Panc1 (cell line): ENCODE results near the gene DCAF8L1. TPM values are rescaled to one million over a fixed set of nuclear protein-coding genes. Genes with fewer than 3 reads are reported as not detected.

ENCODE experiments used
- ATAC-seq: fragments of 200-7000 bp; cut with Tn5 transposase; 2 replicates; pipeline ENCODE4 v1.9.1; 2020; ENCODE audit warnings: mild to moderate bottlenecking, moderate library complexity
- BruUV-seq: library from RNA; stranded (reverse); fragments of 400-500 nt; replicated peaks from 2 replicates; lab custom pipeline; 2021; lab: Mats Ljungman, UMichigan
- CTCF ChIA-PET: fragments of 300-600 bp; sonication (Branson Sonifier 250); formaldehyde crosslinking; loops from one replicate; lab custom pipeline; 2022; ENCODE audit warnings: antibody characterized with exemption; lab: Charles Lee
- POLR2A ChIA-PET: fragments of 300-600 bp; sonication (Branson Sonifier 250); formaldehyde crosslinking; loops from one replicate; lab custom pipeline; 2022; ENCODE audit warnings: antibody characterized with exemption; lab: Charles Lee
- DNase-seq: peaks from one replicate; pipeline ENCODE4 v3.0.0-alpha.2; 2010; ENCODE audit warnings: low read depth, low spot score
- H3K27ac ChIP-seq: 2 replicates; pipeline ENCODE4 v1.5.1; 2011; ENCODE audit warnings: mild to moderate bottlenecking, low read length, inconsistent platforms
- H3K27me3 ChIP-seq: fragments of 200-500 bp; sonication (Bioruptor generic); 2 replicates; pipeline ENCODE4 v1.6.0; 2014; ENCODE audit warnings: low read length, inconsistent platforms; ENCODE audit not compliant: control insufficient read depth, insufficient read depth
- H3K36me3 ChIP-seq: fragments of 200-500 bp; sonication (Bioruptor generic); 2 replicates; pipeline ENCODE4 v1.5.1; 2014; ENCODE audit warnings: inconsistent platforms, mild to moderate bottlenecking, low read length, moderate library complexity; ENCODE audit not compliant: control insufficient read depth, insufficient read depth
- H3K4me1 ChIP-seq: 2 replicates; pipeline ENCODE4 v1.5.1; 2011; ENCODE audit warnings: inconsistent platforms, mild to moderate bottlenecking, low read length, moderate library complexity; ENCODE audit not compliant: control insufficient read depth, insufficient read depth
- H3K4me3 ChIP-seq, 2 experiments: 2 replicates each; pipeline ENCODE4 v1.5.1; 2011 to 2012; ENCODE audit warnings: low read depth in 2 of 2, low read length in 2 of 2, mild to moderate bottlenecking in 2 of 2, inconsistent platforms in 1 of 2, moderate library complexity in 1 of 2
- H3K9me3 ChIP-seq: fragments of 200-500 bp; sonication (Bioruptor generic); 2 replicates; pipeline ENCODE4 v1.5.1; 2014; ENCODE audit warnings: low read depth, mild to moderate bottlenecking, inconsistent platforms, low read length, moderate library complexity; ENCODE audit not compliant: control insufficient read depth, insufficient read depth
- POLR2AphosphoS5 ChIP-seq: IDR thresholded peaks from 2 replicates; pipeline ENCODE4 v1.6.1; 2012; ENCODE audit warnings: mild to moderate bottlenecking, low read depth, low read length, moderate library complexity
- SIN3A ChIP-seq: IDR thresholded peaks from 2 replicates; pipeline ENCODE4 v1.6.1; 2012; ENCODE audit warnings: low read depth, mild to moderate bottlenecking, low read length, moderate library complexity, borderline replicate concordance; ENCODE audit not compliant: insufficient read depth
- TCF7L2 ChIP-seq: IDR thresholded peaks from 2 replicates; pipeline ENCODE4 v1.6.1; 2011; ENCODE audit warnings: mild to moderate bottlenecking, low read depth, low read length, inconsistent platforms
- in situ Hi-C: cut with HindIII; loops from 2 replicates; pipeline ENCODE4 v1.10.0; 2016; ENCODE audit warnings: low sequenced_read_pairs, low pct_unique_long_range_greater_than_20kb
- intact Hi-C: fragments of 100-400 bp; cut with micrococcal nuclease; formaldehyde crosslinking; loops from one replicate; pipeline ENCODE4 v1.10.0; 2022; ENCODE audit not compliant: unreplicated experiment
- total RNA-seq: library from RNA; stranded (reverse); gene quantifications from one replicate; pipeline ENCODE4 v1.2.1, GENCODE V29; 2021; ENCODE audit not compliant: unreplicated experiment
- TF ChIP-seq, protein P1 (sequence below): fragments of 450-650 bp; IDR thresholded peaks from 2 replicates; pipeline ENCODE4 v1.5.1; 2017; ENCODE audit warnings: mild to moderate bottlenecking
- TF ChIP-seq, protein P2 (sequence below), 2 experiments: IDR thresholded peaks; 2 replicates each; pipeline ENCODE4 v1.6.1; 2011 to 2012; ENCODE audit warnings: low read depth in 2 of 2, control low read depth in 1 of 2, low read length in 1 of 2, mild to moderate bottlenecking in 1 of 2, moderate library complexity in 1 of 2; ENCODE audit not compliant: insufficient read depth in 1 of 2

Gene DCAF8L1
- total RNA-seq, 1 experiment from 2014 or later: not detected

DNA sequence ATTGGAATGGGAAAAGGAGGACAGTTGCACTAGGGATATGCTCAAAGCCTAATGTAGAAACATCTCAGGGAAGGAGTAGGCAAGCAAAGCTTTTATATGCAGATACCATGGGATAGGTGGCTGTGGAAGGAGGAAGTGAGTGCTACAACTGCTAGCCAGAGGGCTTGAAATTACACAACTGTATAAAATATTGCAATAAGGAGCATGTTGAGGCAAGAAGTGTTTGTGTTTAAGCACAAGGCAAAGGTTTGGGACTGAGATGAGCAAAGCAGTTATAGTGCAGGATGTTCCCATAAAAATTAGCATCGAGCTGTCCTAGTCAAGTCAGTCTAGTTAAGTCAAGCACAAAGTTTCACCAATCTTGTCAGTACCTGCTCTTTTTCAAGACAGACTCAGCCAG, 35.6 kb upstream of the DCAF8L1 start:
- DNase-seq (no peak), ATAC-seq (no peak)
- H3K9me3 ChIP-seq: no peaks in the 10 kb centered on the region
- no peaks in the 10 kb centered on the region for H3K4me1 ChIP-seq
- TF ChIP-seq TCF7L2: no peak
- CTCF ChIA-PET: no interaction called here
- H3K27ac ChIP-seq: no peak overlapping the region
- no TSS peak for BruUV-seq
- no peaks in the 10 kb centered on the region for H3K27me3 ChIP-seq
- H3K4me3 ChIP-seq: no peak overlapping the region
- POLR2A ChIA-PET: no interaction called here
- no peaks in the 10 kb centered on the region for H3K36me3 ChIP-seq
- in situ Hi-C loops (no loop called here), intact Hi-C loops (no loop called here)

DNA sequence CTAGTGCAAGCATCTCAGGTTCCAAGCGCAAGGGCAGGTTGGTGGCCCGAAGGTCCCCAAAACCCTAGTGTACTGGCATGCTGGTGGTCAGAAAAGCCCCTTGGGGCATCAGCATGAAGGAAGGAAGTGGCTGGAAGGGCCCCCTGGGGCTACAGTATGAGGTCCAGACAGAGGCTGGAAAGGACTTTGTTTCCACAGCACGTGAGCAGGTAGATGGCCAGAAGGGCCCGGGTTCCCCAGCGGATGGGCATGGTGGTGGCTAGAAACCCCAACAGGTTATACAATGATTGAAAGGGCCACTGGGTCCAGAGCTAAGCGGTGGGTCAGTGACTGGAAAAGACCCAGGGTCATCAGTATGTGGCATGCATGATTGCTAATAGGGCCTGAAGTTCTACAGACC, 34.7 kb upstream of the DCAF8L1 start:
- intact Hi-C loops: no loop called here
- H3K9me3 ChIP-seq: no peaks in the 10 kb centered on the region
- ATAC-seq (no peak), DNase-seq (no peak)
- no TSS peak for BruUV-seq
- in situ Hi-C loops: no loop called here
- ChIA-PET CTCF (no interaction called here), POLR2A (no interaction called here)
- no peak overlapping the region for H3K27ac ChIP-seq
- H3K4me1 ChIP-seq: no peaks in the 10 kb centered on the region
- no peaks in the 10 kb centered on the region for H3K27me3 ChIP-seq
- TF ChIP-seq, protein P1, sequence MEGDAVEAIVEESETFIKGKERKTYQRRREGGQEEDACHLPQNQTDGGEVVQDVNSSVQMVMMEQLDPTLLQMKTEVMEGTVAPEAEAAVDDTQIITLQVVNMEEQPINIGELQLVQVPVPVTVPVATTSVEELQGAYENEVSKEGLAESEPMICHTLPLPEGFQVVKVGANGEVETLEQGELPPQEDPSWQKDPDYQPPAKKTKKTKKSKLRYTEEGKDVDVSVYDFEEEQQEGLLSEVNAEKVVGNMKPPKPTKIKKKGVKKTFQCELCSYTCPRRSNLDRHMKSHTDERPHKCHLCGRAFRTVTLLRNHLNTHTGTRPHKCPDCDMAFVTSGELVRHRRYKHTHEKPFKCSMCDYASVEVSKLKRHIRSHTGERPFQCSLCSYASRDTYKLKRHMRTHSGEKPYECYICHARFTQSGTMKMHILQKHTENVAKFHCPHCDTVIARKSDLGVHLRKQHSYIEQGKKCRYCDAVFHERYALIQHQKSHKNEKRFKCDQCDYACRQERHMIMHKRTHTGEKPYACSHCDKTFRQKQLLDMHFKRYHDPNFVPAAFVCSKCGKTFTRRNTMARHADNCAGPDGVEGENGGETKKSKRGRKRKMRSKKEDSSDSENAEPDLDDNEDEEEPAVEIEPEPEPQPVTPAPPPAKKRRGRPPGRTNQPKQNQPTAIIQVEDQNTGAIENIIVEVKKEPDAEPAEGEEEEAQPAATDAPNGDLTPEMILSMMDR: no peak
- TF ChIP-seq SIN3A: no peak
- TF ChIP-seq, protein P2, sequence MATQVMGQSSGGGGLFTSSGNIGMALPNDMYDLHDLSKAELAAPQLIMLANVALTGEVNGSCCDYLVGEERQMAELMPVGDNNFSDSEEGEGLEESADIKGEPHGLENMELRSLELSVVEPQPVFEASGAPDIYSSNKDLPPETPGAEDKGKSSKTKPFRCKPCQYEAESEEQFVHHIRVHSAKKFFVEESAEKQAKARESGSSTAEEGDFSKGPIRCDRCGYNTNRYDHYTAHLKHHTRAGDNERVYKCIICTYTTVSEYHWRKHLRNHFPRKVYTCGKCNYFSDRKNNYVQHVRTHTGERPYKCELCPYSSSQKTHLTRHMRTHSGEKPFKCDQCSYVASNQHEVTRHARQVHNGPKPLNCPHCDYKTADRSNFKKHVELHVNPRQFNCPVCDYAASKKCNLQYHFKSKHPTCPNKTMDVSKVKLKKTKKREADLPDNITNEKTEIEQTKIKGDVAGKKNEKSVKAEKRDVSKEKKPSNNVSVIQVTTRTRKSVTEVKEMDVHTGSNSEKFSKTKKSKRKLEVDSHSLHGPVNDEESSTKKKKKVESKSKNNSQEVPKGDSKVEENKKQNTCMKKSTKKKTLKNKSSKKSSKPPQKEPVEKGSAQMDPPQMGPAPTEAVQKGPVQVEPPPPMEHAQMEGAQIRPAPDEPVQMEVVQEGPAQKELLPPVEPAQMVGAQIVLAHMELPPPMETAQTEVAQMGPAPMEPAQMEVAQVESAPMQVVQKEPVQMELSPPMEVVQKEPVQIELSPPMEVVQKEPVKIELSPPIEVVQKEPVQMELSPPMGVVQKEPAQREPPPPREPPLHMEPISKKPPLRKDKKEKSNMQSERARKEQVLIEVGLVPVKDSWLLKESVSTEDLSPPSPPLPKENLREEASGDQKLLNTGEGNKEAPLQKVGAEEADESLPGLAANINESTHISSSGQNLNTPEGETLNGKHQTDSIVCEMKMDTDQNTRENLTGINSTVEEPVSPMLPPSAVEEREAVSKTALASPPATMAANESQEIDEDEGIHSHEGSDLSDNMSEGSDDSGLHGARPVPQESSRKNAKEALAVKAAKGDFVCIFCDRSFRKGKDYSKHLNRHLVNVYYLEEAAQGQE (IDR thresholded peaks at IDR 0.05; ENCODE audit: insufficient read depth in 1 of 2, low read depth in 2 of 2, low read length in 1 of 2): no peak
- TF ChIP-seq TCF7L2: no peak
- no peak for TF ChIP-seq POLR2AphosphoS5
- H3K36me3 ChIP-seq: no peaks in the 10 kb centered on the region
- no peak overlapping the region for H3K4me3 ChIP-seq

DNA sequence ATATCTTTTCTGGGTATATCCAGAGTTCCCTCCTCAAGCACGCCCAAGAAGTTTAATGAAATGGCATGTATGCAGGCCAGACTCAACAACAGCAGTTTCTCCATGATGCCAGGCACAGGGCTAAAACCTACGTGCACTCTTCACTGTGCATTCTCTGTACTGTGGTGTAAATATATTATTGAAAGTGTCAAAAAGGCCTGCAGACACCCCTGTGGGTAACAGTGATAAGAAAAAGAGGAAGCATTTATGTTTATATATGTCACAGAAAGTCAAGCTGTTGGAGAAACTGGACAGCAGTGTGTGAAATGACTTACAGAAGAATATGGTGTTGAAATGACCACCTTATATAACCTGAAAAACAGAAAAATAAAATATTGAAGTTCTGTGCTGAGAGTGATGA, 29.6 kb upstream of the DCAF8L1 start:
- TF ChIP-seq, protein P1: no peak
- no peak for TF ChIP-seq POLR2AphosphoS5
- no peak for TF ChIP-seq TCF7L2
- TF ChIP-seq SIN3A: no peak
- TF ChIP-seq, protein P2 (IDR thresholded peaks at IDR 0.05; ENCODE audit: insufficient read depth in 1 of 2, low read depth in 2 of 2, low read length in 1 of 2): no peak
- ATAC-seq (no peak), DNase-seq (no peak)
- intact Hi-C loops (no loop called here), in situ Hi-C loops (no loop called here)
- no peak overlapping the region for H3K27ac ChIP-seq
- H3K4me1 ChIP-seq: no peaks in the 10 kb centered on the region
- ChIA-PET POLR2A (no interaction called here), CTCF (no interaction called here)
- no peak overlapping the region for H3K4me3 ChIP-seq
- BruUV-seq: no TSS peak
- H3K9me3 ChIP-seq: no peaks in the 10 kb centered on the region
- H3K27me3 ChIP-seq: no peaks in the 10 kb centered on the region
- H3K36me3 ChIP-seq: no peaks in the 10 kb centered on the region
